ENCODE results near the gene NUP210. TPM values are rescaled to one million over a fixed set of nuclear protein-coding genes. Genes with fewer than 3 reads are reported as not detected.

Gene NUP210
- total and polyA plus RNA-seq, 2 experiments from 2014 or later = 6.7 to 8.4 TPM

- H3K4me1 ChIP-seq (ENCODE audit: insufficient read depth) = no peaks in the 10 kb centered on the region
- no peaks in the 10 kb centered on the region for H3K79me2 ChIP-seq
- no peak for DNase-seq (ENCODE audit: low spot score)
- TF ChIP-seq CTCF (IDR thresholded peaks at IDR 0.05; ENCODE audit: poor library complexity) (no peak), EZH2phosphoT487 (IDR thresholded peaks at IDR 0.05; ENCODE audit: low read depth, severe bottlenecking, unreplicated experiment) (no peak)
- no peaks in the 10 kb centered on the region for H3K9me2 ChIP-seq (replicated peaks; ENCODE audit: insufficient read depth)
- H3K4me3 ChIP-seq = no peak overlapping the region
- no peak overlapping the region for H3K27ac ChIP-seq
- H3K36me3 ChIP-seq (replicated peaks; ENCODE audit: insufficient read depth, low read depth) = no peaks in the 10 kb centered on the region
- no peaks in the 10 kb centered on the region for H4K20me1 ChIP-seq (ENCODE audit: insufficient read depth, poor library complexity, severe bottlenecking)
- 94% methylated on average over 8 of the region's 8 CpGs for WGBS (ENCODE audit: low lambda C conversion rate, missing lambda C conversion rate)
- H3K9me3 ChIP-seq (ENCODE audit: low read depth) = no peaks in the 10 kb centered on the region
- no peak overlapping the region for H2AFZ ChIP-seq
- no peak overlapping the region for H3K4me2 ChIP-seq
- no peaks in the 10 kb centered on the region for H3K27me3 ChIP-seq
Measured at GRCh38 chr3:13322324-13322723, 97.8 kb downstream of the NUP210 start.

- Histone ChIP-seq H3K9me2 (replicated peaks; ENCODE audit: insufficient read depth) (no peaks in the 10 kb centered on the region), H3K79me2 (no peaks in the 10 kb centered on the region), H3K4me2 (no peak overlapping the region), H2AFZ (no peak overlapping the region), H4K20me1 (ENCODE audit: insufficient read depth, poor library complexity, severe bottlenecking) (no peaks in the 10 kb centered on the region), H3K27me3 (no peaks in the 10 kb centered on the region), H3K9me3 (ENCODE audit: low read depth) (no peaks in the 10 kb centered on the region), H3K36me3 (replicated peaks; ENCODE audit: insufficient read depth, low read depth) (no peaks in the 10 kb centered on the region), H3K4me3 (no peak overlapping the region), H3K27ac (no peak overlapping the region), H3K4me1 (ENCODE audit: insufficient read depth) (no peaks in the 10 kb centered on the region)
- TF ChIP-seq CTCF (IDR thresholded peaks at IDR 0.05; ENCODE audit: poor library complexity) (no peak), EZH2phosphoT487 (IDR thresholded peaks at IDR 0.05; ENCODE audit: low read depth, severe bottlenecking, unreplicated experiment) (no peak), EZH2 (IDR thresholded peaks at IDR 0.05; ENCODE audit: borderline replicate concordance) (no peak)
- no peak for DNase-seq (ENCODE audit: low spot score)
- WGBS (ENCODE audit: low lambda C conversion rate, missing lambda C conversion rate) = 97% methylated on average over 21 of the region's 22 CpGs
Measured at GRCh38 chr3:13319564-13320220, 100.4 kb downstream of the NUP210 start.

- no peak for TF ChIP-seq EZH2phosphoT487 (IDR thresholded peaks at IDR 0.05; ENCODE audit: low read depth, severe bottlenecking, unreplicated experiment)
- Histone ChIP-seq H3K27me3 (no peaks in the 10 kb centered on the region), H2AFZ (no peak overlapping the region), H3K36me3 (replicated peaks; ENCODE audit: insufficient read depth, low read depth) (no peaks in the 10 kb centered on the region), H4K20me1 (ENCODE audit: insufficient read depth, poor library complexity, severe bottlenecking) (no peaks in the 10 kb centered on the region), H3K27ac (no peak overlapping the region), H3K4me2 (no peak overlapping the region), H3K4me1 (ENCODE audit: insufficient read depth) (no peaks in the 10 kb centered on the region), H3K4me3 (no peak overlapping the region), H3K79me2 (no peaks in the 10 kb centered on the region), H3K9me3 (ENCODE audit: low read depth) (no peaks in the 10 kb centered on the region), H3K9me2 (replicated peaks; ENCODE audit: insufficient read depth) (no peaks in the 10 kb centered on the region)
- no peak for DNase-seq (ENCODE audit: low spot score)
- WGBS (ENCODE audit: low lambda C conversion rate, missing lambda C conversion rate) = 94% methylated on average over 14 of the region's 14 CpGs
Measured at GRCh38 chr3:13318626-13319470, 101.3 kb downstream of the NUP210 start.
